T-helper 17 cell (primary cell): Measurements from ENCODE around the gene OPRL1. TPM values are rescaled to one million over a fixed set of nuclear protein-coding genes. Genes with fewer than 3 reads are reported as not detected.

Experiments used
- ATAC-seq: fragments of 150-1000 bp; cut with Tn5 transposase; 2 replicates; pipeline ENCODE4 v1.10.0; 2021; ENCODE audit warnings: mild to moderate bottlenecking, moderate library complexity
- DNase-seq, 3 donors: peaks; one replicate each; pipeline versions ENCODE4 v3.0.0 to v3.0.0-alpha.2; 2020 to 2021
- H3K9me3 ChIP-seq: one replicate; pipeline ENCODE4 v1.7.0; 2013; ENCODE audit warnings: low read length, mild to moderate bottlenecking; ENCODE audit not compliant: control insufficient read depth, poor library complexity, severe bottlenecking
- H3K27ac Mint-ChIP-seq: one replicate; pipeline ENCODE4 v1.8.0; 2022; ENCODE audit warnings: mild to moderate bottlenecking, moderate library complexity, mixed read lengths
- H3K27me3 Mint-ChIP-seq: one replicate; pipeline ENCODE4 v1.8.0; 2022; ENCODE audit warnings: mixed read lengths
- H3K36me3 Mint-ChIP-seq: one replicate; pipeline ENCODE4 v1.8.0; 2022; ENCODE audit warnings: low read depth, mixed read lengths
- H3K4me1 Mint-ChIP-seq: one replicate; pipeline ENCODE4 v1.8.0; 2022; ENCODE audit warnings: mild to moderate bottlenecking, mixed read lengths
- H3K4me3 Mint-ChIP-seq: one replicate; pipeline ENCODE4 v1.8.0; 2022; ENCODE audit warnings: mild to moderate bottlenecking, moderate library complexity, mixed read lengths
- total RNA-seq, 4 donors: library from RNA in 2 of 4; stranded (reverse) in 2 of 4; gene quantifications; one replicate each; pipeline ENCODE4 v1.2.3 and lab custom pipeline; 2022 to 2026

OPRL1 gene
- total RNA-seq, 2 donors from 2014 or later: 1.4 to 2.7 TPM

GRCh38 chr20:64098471-64099013, 18.7 kb downstream of the OPRL1 start:
- Mint-ChIP-seq H3K27me3 (peaks cover 20% of the 10 kb centered on the region), H3K36me3 (peaks cover 3% of the 10 kb centered on the region), H3K4me1 (peaks cover 9% of the 10 kb centered on the region), H3K4me3 (no peak overlapping the region), H3K27ac (no peak overlapping the region)
- no peaks in the 10 kb centered on the region for H3K9me3 ChIP-seq
- ATAC-seq (no peak), DNase-seq (no peak)

- no peaks in the 10 kb centered on the region for H3K9me3 ChIP-seq
- ATAC-seq (no peak), DNase-seq (no peak)
- no peak overlapping the region for H3K27ac Mint-ChIP-seq
- H3K4me1 Mint-ChIP-seq: peaks cover 11% of the 10 kb centered on the region
- peaks cover 25% of the 10 kb centered on the region for H3K27me3 Mint-ChIP-seq
- H3K4me3 Mint-ChIP-seq: no peak overlapping the region
- peaks cover 3% of the 10 kb centered on the region for H3K36me3 Mint-ChIP-seq
Observed at GRCh38 chr20:64099086-64099786, 19.4 kb downstream of the OPRL1 start.

DNA sequence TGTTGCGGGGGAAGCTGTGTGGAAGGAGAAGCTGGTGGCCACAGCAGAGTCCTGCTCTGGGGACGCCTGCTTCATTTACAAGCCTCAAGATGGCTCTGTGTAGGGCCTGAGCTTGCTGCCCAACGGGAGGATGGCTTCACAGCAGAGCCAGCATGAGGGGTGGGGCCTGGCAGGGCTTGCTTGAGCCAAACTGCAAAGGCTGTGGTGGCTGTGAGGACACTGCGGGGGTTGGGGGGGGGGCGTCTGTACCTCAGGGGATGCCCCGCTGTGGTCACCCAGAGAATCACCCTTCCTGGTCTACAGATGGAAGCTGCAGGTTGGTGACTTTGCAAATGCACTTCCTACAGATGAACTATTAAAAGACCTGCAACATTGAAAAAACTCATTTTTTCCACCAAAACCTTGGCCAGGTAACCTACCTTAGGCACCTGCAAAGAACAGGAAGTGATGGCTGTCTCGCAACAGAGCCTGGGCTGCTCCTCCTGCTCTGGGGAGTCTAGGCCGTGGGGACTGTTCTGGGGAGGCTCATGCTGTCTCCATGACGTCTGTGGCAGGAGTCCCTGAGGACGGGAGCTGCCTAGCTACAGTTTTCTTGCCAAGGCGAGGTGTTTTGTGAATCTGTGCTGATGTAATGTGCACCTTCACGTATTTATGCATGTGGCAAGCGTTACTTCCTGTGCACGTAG, 20.1 kb downstream of the OPRL1 start:
- DNase-seq (no peak), ATAC-seq (peak; percentile 68)
- peaks cover 11% of the 10 kb centered on the region for H3K4me1 Mint-ChIP-seq
- no peak overlapping the region for H3K27ac Mint-ChIP-seq
- no peak overlapping the region for H3K4me3 Mint-ChIP-seq
- H3K9me3 ChIP-seq: no peaks in the 10 kb centered on the region
- peaks cover 3% of the 10 kb centered on the region for H3K36me3 Mint-ChIP-seq
- peaks cover 25% of the 10 kb centered on the region for H3K27me3 Mint-ChIP-seq

DNA sequence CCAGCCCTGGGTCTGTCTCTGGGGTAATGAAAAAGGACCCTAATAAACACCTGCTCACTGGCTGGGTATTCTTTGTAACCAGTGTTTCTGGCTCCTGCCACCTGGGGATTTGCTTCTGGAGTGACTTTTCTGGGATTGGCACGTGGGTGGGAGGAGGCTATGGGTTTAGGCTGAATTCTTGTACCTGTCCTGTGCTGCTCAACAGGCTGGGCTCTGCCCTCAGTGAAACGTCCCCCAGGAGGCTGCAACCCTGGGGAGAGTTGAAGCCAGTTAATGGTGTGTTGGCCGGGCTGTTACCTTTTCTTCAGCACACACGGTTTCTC, 20.6 kb downstream of the OPRL1 start:
- no peaks in the 10 kb centered on the region for H3K9me3 ChIP-seq
- no peak for DNase-seq
- Mint-ChIP-seq H3K27me3 (peaks cover 25% of the 10 kb centered on the region), H3K4me1 (peaks cover 11% of the 10 kb centered on the region), H3K27ac (no peak overlapping the region), H3K36me3 (peaks cover 3% of the 10 kb centered on the region), H3K4me3 (no peak overlapping the region)
- no peak for ATAC-seq

GRCh38 chr20:64100946-64101688, 21.2 kb downstream of the OPRL1 start:
- peaks cover 3% of the 10 kb centered on the region for H3K36me3 Mint-ChIP-seq

DNA sequence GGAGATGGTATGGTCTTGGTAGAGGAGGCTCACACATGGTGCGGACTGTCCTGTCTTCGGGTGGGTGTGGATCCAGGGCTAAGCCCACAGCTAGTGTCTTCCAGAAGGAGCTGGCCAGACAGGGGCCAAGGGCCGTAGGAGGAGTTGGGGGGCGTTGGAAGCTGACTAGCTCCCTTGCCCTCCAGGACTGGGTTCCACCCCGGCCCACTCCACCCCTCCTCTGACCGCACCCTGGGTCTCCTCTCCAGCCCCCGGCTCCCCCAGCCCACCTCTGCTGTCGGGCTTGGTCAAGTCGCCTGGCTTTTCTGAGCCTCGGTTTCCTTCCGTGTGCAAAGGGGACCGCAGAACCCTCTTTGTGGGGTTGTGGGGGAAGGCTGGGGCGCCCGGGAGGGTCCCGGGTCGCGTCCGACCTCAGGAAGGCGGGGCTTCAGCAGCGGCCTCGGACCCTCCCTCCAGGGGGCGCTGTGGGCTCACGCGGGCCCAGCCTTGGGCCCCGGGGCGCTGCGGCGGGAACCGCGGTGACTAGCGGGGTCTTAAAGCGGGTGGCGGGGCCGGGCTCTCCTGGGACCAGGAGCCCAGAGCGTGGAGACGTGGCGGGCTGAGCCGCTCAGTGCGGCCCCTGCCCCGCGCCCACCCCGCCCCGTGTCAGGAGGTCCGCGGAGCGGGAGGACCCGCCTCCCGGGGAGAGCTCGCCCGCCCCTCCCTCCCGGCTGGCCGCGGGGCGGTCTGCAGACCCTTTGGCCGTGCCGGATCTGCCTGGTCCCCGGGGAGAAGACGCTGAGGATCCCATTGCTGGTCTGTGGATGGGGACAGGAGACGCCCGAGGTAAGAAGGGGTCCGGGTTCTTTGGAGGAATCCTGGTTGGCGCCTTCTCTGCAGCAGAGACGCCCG, 22.1 kb downstream of the OPRL1 start:
- Mint-ChIP-seq H3K4me1 (peaks cover 14% of the 10 kb centered on the region), H3K27ac (no peak overlapping the region), H3K27me3 (peaks cover 31% of the 10 kb centered on the region), H3K36me3 (no peaks in the 10 kb centered on the region), H3K4me3 (peak overlapping the region; percentile 71)
- DNase-seq (peak; percentile 53 to 64 (median 61)), ATAC-seq (peak; percentile 76)
- no peaks in the 10 kb centered on the region for H3K9me3 ChIP-seq

More at GRCh38 chr20:64100946-64101688, 21.2 kb downstream of the OPRL1 start:
- no peak for DNase-seq
- H3K9me3 ChIP-seq: no peaks in the 10 kb centered on the region
- ATAC-seq: no peak
- Mint-ChIP-seq H3K27ac (no peak overlapping the region), H3K4me3 (no peak overlapping the region), H3K4me1 (peaks cover 11% of the 10 kb centered on the region), H3K27me3 (peaks cover 28% of the 10 kb centered on the region)

GRCh38 chr20:64102647-64103354, 22.9 kb downstream of the OPRL1 start:
- DNase-seq (peak in 1 of 3 donors; percentile 4), ATAC-seq (no peak)
- Mint-ChIP-seq H3K27ac (no peak overlapping the region), H3K36me3 (no peaks in the 10 kb centered on the region), H3K27me3 (peaks cover 31% of the 10 kb centered on the region), H3K4me3 (peak overlapping the region; percentile 71), H3K4me1 (peaks cover 15% of the 10 kb centered on the region)
- no peaks in the 10 kb centered on the region for H3K9me3 ChIP-seq

GRCh38 chr20:64103871-64104666, 24.2 kb downstream of the OPRL1 start:
- DNase-seq (peak in 1 of 3 donors; percentile 2), ATAC-seq (no peak)
- Mint-ChIP-seq H3K4me1 (peaks cover 18% of the 10 kb centered on the region), H3K4me3 (no peak overlapping the region), H3K36me3 (no peaks in the 10 kb centered on the region), H3K27me3 (peaks cover 31% of the 10 kb centered on the region), H3K27ac (no peak overlapping the region)
- no peaks in the 10 kb centered on the region for H3K9me3 ChIP-seq

GRCh38 chr20:64104667-64105451, 25.0 kb downstream of the OPRL1 start:
- Mint-ChIP-seq H3K4me3 (no peak overlapping the region), H3K27ac (no peak overlapping the region), H3K27me3 (peaks cover 31% of the 10 kb centered on the region), H3K4me1 (peaks cover 18% of the 10 kb centered on the region), H3K36me3 (no peaks in the 10 kb centered on the region)
- H3K9me3 ChIP-seq: no peaks in the 10 kb centered on the region
- peak in 1 of 3 donors; percentile 2 for DNase-seq
- no peak for ATAC-seq

DNA sequence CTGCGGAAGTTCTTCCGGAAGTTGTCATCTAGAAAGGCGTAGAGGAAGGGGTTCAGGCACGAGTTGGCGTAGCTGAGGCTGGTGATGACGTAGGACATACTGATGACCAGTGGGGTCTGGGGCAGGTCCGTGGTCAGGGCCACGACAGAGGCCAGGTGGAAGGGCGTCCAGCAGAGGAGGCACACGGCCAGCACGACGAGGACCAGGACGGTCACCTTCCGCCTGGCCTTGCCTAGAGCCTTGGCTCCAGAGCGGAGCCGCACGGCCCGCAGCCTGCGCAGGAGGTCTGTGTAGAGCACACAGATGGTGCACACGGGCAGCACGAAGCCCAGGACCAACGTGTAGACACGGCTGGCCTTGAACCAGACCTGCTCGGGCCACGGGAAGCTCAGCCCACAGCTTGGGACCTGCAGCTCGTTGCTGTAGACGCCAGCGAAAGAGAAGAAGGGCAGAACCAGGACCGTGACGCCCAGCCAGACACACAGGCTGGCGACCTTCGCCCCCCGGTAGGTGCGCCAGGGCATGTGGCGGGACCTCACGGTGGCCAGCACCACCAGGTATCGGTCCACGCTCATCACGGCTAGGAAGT, 26.1 kb downstream of the OPRL1 start:
- peaks cover 27% of the 10 kb centered on the region for H3K27me3 Mint-ChIP-seq
- H3K27ac Mint-ChIP-seq: no peak overlapping the region
- peak in 1 of 3 donors; percentile 1 for DNase-seq
- no peak overlapping the region for H3K4me3 Mint-ChIP-seq
- peaks cover 17% of the 10 kb centered on the region for H3K4me1 Mint-ChIP-seq
- no peaks in the 10 kb centered on the region for H3K36me3 Mint-ChIP-seq
- H3K9me3 ChIP-seq: no peaks in the 10 kb centered on the region
- ATAC-seq: no peak
